Measurements from ENCODE around the gene RXRA.

Gene RXRA

DNA sequence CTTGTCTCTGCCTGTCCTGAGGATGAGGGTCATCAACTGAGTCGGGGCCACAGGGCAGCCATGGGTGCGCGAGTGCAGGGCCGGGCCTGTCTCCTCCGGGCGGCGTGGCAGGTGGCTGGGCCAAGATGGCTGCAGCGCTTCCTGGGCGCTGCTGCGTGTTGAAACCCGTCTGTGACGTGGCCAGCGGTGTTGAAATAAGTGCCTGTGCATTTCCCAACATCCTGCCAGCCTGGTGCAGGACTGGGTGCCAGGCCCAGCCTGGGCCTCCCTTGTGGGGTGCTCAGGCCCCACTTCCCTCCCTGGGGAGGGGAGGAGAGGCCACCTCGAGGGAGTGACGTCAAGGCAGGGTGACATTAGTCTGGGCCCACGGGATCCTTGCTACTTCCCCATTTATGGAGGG, 45.5 kb downstream of the RXRA start:
- DNase-seq: no peak

DNA sequence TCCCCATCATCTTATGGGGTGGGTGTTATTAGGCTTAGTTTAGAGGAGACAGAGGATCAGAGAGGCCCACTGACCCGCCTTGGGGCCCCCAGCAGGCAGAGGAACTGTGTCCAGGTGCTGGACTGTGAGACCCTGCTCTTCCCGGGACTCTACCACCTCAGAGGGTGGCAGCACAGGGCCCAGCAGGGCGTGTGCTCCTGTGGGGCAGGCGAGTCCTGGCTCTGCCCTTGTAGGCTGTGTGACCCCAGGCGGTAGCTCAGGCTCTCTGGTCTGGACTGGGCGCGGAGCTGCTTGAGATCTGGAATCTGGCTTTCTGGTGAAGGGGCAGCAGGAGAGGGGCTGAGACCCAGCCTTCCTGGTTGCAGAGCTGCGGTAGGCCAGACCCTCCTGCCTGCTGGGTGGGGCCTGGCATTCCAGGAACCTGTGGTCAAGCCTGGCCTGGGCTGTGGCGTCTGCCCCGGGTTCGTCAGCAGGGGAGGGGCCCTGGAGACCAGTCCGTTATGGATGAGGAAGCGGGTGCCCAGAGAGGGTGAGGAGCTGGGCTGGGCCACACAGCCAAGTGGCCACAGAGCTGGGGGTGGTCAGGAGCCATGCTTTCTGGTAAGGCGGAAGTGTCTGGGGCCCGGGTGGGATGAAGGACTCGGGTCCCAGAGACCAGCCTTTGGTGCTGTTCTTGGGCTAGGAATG, 46.5 kb downstream of the RXRA start:
- no peak for DNase-seq

DNA sequence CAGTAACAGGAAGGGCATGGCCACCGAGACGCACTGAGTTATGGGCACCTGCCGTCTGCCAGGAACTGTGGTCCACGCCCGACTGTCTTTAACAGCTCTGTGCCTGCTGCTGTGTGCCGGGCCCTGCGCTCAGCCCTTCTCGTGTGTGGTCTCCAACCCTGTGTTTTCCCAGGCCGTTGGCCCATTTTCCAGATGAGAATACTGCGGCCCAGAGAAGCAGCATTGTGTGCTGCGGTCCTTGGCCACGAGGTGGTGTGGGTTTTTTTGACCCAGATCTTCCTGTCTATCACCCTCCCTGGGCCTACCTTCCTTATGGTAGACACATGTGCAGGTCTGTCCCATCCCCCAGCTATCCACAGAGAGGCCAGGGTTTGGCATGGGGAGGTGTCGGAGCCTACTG, 47.0 kb downstream of the RXRA start:
- no peak for DNase-seq

DNA sequence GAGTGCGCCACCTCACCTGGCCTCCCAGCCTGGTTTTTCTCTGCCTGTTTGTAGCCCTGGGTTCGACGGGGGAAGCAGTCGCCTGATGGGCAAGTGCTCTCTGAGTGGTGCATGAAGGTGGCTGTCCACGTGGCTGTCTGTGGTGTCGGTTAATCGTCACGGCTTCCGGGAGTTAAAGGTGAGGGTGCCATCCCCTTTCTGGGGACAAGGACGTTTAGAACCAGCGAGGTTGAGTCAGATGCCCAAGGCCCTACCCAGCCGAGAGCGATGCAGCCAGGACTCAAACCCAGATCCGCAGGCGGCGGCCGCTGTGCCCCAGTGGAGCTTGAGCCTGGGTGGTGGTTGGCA, 47.7 kb downstream of the RXRA start:
- DNase-seq: no peak

DNA sequence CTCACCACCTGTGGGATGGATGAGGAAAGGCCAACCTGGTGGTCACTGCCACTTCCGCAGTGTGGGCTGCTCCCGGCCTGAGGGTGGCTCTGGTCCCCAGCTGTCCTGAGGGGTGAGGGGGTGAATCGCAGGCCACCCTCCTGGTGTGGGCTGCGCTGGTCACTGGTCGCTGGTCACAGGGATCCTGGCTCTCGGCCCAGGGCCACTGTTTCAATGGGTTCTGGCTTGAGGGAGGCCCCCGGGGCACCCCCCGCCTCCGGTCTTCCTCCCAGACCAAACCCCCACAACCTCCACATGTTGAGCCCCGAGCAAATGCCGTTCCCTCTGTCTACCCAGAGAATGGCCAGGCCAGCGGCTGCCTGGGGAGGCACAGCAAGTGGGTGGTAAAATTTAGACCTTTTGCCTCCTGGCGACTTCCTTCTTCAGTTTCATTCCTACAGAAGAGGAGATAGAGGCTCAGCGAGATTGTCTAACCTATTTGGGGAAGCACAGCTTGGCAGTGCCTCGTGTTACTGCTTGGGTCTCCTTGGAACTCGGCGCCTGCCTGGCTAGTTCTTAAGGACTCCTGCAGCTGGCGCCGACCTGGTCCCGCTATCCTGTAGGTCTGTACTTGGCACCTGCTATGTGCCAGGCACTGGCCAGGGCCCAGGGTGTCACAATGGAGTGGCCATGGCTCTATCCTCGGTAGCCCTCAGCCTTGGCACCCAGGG, 48.2 kb downstream of the RXRA start:
- DNase-seq: no peak

DNA sequence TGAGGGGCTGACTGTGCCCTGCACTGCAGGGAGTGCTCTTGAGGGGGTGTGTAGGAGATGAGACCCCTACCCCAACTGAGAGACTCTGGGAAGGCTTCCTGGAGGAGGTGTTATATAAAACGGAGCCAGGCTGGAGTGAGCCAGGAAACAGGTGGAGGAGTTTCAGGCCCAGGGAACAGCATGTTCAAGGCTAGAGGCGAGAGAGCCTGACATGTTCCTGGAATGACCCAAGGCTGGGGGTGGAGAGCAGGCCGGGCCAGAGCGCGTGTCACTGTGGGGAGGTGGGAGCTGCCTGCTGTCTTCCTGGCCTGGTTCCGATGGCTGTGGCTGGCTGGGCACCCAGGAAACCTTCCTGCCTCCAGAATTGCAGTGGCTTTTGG, 48.7 kb downstream of the RXRA start:
- no peak for DNase-seq

DNA sequence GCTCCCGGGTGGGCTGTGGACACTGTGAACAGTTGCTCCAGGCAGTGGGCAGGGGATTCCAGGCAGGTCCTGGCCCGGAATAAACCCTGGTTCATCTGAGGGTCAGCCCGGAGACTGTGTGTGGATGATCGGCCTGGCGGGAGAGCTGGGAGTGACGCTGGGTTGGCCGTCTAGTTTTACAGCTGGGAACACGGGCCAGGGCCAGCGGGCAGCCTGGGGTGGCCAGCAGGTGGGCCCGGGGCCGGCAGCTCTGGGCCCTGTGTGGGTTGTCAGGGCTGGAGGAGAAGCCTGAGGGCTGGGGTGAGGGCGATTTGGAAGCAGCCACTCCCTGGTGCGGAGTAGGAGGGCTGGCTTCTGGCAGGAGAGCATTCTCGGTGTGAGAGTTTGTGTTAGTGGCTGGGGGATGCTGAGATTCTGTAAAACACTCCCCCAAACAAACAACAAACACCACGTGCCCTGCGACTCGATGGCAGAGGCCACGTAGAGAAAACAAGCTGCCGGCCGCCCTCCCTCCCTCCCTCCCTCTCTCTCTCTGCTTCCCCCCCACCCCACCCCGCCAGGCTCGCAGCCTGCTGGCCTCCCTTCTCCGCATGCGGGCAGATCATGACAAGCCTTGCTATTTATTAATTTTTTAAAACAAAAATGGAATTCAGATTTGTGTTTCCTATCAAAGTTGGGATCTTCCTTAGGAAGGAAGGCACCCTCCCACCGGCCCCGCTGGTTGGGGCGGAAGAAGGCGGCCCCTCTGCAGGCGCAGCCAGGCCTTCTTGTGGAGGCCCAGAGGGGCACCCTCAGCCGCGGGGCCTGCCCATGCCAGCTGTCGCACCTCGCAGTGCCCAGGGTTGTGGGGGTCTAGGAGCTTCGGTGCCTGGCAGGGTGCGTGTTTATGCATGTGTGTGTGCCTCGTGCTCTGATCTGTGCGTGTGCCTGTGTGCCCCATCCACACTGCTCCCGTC, 49.5 kb downstream of the RXRA start:
- DNase-seq: no peak

DNA sequence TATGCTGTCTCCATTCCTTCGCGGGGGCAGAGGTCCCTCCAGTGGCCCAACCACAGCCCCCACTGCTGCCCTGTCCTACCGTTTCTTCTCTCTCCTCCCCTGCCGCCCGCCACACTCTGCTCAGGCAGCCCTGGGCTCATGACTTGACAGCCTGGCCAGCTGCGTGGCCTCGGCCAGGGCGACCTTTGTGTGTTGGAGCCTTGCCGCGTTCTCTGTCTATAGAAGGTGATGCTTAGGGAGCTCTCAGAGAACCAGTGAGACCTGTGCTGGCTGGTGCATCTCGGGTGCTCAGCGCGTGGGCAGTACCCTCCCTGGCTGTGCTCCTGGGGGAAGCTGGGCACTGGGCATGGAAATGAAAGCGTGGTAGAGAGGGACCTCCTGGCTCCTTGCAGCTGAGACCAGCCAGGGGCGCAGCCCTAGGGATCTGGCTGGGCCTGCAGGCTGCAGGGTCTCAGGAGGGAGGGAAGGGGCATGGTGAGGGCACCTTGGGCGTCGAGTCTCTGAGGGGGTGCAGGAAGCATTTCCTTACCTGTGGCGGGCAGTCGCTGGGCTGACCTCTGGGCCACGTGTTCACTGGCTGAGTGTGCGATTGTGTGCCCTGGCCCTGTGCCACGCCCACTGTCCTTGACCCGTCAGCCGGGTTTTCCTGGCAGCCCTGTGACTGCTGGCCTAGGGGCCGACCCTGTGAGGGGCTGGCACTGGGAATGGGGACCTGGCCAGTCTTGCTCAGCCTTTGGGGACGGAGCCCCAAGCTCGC, 50.3 kb downstream of the RXRA start:
- no peak for DNase-seq

DNA sequence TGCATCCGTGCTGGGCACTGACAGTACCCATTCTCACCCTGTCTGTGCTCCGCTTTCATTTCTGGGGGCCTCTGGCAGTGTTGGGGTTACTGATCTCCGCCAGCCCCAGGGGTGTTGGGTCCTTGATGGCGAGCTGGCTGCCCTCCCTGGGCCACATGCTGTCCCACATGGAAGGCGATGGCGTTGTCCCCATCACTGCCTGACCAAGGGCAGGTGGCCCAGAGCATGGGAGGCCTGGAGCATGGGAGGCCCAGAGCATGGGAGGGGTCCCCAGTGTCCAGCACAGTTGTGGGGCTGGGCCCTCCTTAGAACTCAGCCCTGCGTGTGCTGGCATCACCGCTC, 50.9 kb downstream of the RXRA start:
- DNase-seq: no peak

DNA sequence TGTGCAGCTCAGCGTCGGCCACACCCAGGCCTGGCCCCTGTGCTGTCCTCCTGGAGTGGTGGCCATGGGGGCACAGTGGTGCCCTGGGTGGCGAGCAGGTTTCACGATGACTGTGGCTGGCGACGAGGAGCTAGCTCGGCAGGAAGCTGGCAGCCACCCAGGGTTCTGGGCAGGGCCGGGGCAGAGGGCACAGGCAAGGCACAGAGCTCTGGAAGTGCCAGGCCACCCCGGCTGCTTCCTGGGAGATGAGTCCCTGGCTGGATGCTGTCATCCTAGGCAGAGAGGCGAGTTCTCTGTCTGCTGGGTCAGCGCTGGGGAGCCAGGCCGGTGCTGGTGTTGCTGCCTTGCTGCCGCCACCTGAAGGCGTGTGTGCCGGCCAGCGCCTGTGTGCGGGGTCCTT, 51.7 kb downstream of the RXRA start:
- DNase-seq: no peak

DNA sequence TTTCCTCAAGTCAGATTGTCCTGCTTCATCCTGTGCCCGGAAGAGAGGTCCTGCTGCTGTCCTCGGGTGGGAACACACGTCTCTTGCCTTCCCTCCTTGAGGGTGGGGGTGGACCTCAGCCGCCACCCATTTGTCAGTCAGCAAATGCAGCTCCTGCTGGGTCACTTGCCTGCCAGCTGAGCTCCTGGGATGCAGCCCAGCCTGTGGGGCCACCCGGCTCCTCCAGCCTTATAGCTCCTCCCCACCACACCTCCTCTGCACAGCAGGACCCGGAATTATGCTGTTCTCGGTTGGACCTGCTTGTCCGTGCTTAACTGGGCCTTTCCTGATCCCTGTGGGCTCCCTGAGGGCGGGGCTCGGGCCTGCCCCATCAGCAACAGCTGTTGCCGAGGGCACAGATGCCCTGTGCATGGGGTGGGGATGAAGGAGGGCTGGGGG, 52.7 kb downstream of the RXRA start:
- no peak for DNase-seq

DNA sequence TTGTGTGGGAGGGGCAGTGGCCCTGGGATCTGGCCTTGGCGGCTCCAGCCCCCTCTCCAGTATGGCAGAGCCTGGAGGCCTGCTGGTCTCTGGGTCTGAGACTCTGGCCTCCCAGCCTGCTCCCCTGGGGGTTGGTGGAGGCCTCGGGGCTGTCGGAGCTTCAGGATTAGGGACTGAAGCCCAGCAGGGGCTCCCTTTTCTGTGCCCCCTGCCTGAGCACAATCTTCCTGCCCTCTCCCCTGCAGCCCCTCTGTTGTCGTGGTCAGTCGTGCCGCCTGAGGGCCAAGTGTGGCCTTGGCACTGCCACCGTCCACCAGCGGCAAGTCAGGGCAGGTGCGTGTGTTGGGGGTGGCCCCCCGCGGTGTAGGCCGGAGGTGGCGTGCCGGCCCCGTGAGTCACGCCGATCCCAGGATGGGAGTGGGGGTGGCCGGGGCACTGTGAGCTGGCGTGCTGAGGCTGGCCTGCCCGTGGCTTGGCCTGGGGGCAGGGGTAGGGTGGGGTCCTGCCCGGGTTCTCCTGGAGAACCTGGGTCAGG, 53.6 kb downstream of the RXRA start:
- no peak for DNase-seq

DNA sequence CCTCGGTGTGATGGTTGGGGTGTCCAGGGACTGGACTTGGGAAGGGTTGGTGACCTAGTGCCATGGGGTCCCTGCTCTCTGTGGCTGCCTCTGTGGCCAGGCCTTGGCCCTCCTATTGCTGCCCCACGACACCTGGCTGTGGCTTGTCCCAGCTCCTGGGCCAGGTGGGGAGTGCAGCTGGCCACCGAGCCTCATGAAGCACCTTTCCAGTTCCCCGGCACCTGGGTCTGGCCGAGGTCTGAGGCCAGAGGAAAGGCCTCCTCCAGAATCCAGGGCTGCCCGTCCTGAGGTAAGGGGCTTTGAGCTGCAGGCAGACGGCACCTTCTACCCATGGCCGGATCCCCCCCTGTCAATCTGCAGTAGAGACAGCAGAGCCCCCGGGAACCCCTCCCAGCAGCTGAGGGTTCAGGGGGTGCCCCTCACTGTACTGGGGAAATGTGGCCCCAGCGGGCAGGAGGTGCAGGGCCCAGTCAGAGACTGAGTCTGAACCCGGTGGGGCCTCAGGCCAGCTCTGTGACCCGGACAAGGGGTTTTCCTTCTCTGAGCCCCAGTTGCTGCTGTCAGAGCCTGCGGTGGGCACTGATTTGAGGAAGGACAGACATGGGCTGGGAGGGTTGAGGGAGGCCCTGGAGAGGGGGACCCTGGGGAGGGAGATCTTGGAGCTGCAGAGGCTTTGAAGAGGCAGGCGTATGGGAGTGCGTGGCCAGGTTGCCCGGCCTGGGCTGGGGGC, 54.5 kb downstream of the RXRA start:
- DNase-seq: no peak

DNA sequence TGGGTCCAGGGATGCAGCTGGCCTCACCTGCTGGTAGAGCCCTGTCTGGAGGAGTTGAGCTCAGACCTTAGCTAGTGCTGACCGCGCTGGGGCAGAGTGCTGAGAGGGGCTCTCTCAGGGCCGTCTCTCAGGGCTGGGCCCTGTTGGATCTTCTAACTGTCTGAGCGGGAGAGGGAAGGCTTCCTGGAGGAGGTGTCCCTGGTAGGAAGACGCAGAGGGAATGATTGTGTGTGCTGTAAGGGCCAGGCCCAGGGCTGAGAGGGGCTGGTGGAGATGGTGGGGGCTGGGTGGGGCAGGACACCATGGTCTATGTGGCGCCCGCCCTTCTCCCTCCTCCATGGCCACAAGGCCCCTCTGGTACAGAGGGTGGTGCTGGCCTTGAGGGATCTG, 55.0 kb downstream of the RXRA start:
- DNase-seq: no peak

DNA sequence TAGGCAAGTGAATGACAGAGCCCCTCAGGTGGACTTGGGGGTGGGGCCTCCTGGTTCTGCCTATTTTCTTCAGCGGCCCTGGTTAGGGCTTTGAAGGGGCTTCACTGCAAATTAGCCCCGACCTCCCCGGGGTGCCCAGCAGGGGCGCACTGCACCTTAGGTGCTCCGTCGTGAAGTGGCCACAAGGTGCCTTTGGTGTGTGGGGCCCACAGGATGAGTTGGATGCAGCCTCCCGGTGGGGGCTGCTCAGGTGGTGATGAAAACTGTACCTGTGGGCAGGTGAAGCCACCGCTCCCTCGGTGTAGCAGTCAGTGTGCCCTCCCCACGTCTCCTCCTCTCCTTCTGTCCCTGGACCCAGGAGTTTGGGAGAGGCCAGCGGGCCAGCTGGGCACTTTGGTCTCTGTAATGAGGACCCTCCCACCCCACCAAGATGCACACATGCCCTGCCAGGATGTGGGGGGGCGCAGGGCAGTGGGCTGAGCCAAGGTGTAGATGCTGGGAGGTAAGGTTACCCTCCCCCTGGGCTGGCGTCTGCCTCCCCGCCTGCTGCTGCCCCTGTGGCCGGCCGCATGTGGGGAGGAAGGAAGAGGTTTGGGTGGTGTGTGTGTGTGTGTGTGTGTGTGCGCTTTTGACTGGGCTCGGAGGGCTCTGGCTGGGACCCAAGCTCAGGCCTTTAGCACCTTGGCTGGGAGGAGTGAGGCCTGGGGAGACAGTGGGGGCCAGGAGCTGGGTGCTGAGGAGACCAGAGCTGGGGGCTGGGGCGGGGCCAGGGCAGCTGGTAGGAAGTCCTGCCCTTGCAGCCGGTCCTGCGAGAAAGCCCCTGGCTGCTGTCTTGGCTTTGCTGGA, 55.6 kb downstream of the RXRA start:
- no peak for DNase-seq

DNA sequence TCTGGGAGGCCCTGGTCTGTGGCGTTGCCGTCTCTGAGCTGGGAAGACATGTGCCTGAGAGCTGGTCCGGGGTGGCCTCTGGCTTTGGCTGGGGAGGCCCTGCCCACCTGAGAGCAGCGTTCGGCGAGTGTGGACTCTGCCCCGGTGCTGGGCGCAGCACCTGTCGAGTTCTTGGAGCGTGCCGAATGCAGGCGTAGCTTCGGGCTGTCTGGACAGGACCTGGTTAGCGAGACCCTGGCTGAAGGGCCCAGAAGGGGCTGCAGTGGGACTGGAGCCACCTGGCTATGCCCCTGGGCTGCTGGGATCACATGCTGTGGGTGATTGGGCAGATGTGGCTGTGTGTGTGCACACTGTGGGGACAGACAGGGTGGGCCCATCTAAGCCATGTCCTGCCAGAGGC, 56.5 kb downstream of the RXRA start:
- DNase-seq: no peak

DNA sequence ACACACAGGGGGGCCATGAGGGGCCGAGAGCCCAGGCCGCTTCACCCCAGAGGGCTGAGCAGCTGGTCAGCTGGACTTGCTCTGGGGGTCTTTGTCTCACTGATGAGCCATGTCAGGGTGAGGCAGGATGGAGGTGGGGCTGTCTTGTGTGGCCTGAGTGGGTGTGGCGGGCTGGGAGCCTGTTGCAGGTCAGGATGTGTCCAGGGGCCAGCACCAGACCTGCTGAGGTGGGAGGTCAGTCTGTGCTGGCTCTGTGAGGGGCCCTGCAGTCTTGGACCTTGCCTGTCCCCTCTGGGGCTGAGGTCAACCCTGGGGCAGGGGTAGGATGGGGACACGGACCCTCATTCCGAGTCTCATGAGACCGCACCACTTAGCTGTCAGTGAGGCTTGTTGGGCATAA, 56.9 kb downstream of the RXRA start:
- DNase-seq: no peak

DNA sequence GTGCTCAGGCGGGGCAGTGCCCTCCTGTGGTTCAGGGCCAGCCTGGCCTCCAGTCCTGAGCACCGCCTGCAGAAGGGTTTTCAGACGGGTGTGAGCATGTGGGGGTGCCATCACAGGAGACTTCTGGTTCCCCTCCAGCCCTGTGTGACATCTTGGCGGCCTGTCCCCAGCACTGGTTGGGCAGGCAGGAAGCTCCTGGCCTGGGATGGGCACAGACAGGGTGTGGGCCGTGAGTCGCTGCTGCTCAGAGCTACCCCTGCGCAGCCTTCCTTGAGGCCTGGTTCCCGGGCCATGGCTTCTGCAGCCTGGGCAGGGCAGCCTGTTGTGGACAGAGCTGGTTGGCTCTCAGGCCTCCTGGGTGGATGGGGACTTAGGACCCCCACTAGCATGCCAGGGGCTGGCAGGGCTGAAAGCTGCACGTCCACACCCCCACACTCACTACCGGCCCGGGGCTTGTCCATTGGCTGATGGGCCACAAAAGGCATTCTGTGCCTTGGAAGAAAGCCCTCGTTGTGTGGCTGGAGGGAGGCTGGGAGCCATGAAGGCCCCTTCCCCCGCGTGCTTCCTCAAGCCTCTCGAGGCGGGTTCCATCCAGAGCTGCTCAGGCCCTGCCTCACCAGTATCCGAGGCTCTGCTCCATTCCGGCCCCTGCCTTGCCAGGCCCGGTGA, 58.7 kb downstream of the RXRA start:
- no peak for DNase-seq

DNA sequence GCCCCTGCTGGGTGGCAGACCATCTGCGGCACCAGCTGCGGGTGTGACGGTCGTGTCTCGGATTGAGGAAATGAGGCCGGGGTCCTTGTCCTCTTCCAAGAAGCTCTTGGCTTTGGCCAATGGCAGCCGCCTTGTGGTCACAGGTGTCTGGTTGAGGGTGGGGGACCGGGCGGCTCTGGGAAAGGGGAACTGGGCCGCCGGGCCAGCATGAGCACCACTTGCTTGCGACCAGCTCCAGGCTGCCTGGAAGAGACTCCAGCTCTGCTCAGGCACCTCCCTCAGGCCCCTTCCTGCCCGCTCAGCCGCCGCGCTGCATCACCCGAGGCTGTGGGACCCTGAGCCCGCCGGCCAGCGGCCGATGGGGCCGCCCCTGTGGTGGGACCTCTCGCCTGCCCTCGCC, 59.7 kb downstream of the RXRA start:
- DNase-seq: no peak

DNA sequence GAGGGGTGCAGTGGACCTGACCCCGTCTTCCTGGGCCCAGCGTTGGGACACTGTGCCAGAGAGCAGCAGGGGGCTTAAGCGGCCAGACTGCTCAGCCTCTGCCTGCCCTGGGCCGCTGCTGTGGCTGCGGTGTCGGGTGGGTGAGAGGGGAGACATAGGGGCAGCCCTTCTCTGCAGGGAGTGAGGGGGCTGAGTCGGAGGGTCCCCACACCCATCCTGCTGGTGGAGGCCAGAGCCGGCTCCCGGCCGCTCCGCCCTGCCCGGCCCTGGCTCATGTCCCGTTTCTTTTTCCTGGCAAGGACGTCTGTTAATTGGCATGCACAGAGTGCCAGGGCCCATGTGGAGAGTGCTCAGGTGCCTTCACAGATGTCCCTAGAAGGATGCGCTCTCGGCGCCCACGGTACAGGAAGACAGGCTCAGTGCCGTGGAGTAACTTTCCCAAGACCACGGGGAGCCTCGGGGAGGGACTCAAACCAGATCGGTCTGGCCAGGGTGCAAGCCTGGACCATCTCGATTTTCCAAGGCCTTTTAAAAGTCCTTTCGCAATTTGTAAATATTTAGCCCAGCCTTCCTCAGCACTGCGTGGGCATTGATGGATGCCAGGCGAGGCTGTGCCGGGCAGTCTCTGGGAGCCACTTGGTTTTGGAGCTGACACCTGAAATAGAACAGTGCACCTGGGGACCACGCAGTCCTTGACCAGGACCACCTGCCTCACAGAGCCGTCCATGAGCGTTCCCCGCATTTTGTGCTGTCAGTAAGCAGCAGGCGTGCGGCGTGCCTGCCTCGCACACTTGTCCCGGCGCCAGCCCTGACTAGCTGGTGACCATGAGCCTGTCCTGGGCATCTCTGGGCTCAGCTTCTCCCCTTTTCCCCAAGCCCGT, 60.9 kb downstream of the RXRA start:
- DNase-seq: no peak
